HepG2 (cell line): ENCODE measurements around the gene KRT13. TPM values are rescaled to one million over a fixed set of nuclear protein-coding genes. Genes with fewer than 3 reads are reported as not detected.

ENCODE experiments used
- ATAC-seq: fragments of 200-7000 bp; cut with Tn5 transposase; 3 replicates; pipeline ENCODE4 v1.9.1; 2020; ENCODE audit warnings: mild to moderate bottlenecking, moderate library complexity
- BruUV-seq: library from RNA; stranded (reverse); fragments of 400-500 nt; replicated peaks from 2 replicates; lab custom pipeline; 2021; lab: Mats Ljungman, UMichigan
- CTCF ChIA-PET: fragments of 300-600 bp; formaldehyde crosslinking; extraction: SDS; loops from one replicate; lab custom pipeline; 2021; ENCODE audit warnings: low total read pairs, inconsistent platforms, low intra/inter-chr PET ratio; lab: Yijun Ruan, JAX
- POLR2A ChIA-PET: fragments of 350-600 bp; sonication (Branson Sonifier 250); formaldehyde crosslinking; loops from one replicate; lab custom pipeline; 2020; ENCODE audit warnings: antibody characterized with exemption, inconsistent platforms; lab: Yijun Ruan, JAX
- DNase-seq: peaks from one replicate; pipeline ENCODE4 v3.0.0-alpha.2; 2015; ENCODE audit warnings: low spot score
- FAIRE-seq: peaks from 3 replicates; lab custom pipeline; 2011; peaks lifted over from hg19 to GRCh38; lab: Jason Lieb, UNC
- H2AFZ ChIP-seq: one replicate; pipeline ENCODE4 v1.6.1; 2011; ENCODE audit warnings: low read length, inconsistent platforms
- H3K27ac ChIP-seq: fragments of 300-600 bp; 3 replicates; pipeline ENCODE4 v1.8.0; 2011; ENCODE audit warnings: mixed run types, mild to moderate bottlenecking, mixed read lengths, low read length, inconsistent platforms; ENCODE audit not compliant: insufficient read depth; ENCODE audit errors: extremely low read length
- H3K27me3 ChIP-seq, 2 experiments: fragments of 200-600 bp in 1 of 2; 2 replicates in 1 of 2; 3 replicates in 1 of 2; pipeline versions ENCODE4 v1.6.0 to v1.8.0; 2011; ENCODE audit warnings: low read length in 2 of 2, mild to moderate bottlenecking in 2 of 2, moderate library complexity in 2 of 2, inconsistent platforms in 1 of 2; ENCODE audit not compliant: insufficient read depth in 2 of 2, control insufficient read depth in 1 of 2
- H3K36me3 ChIP-seq, 2 experiments: fragments of 200-600 bp in 1 of 2; replicated peaks in 1 of 2; 2 replicates in 1 of 2; 3 replicates in 1 of 2; pipeline versions ENCODE4 v1.5.1 to v1.8.0; 2011; ENCODE audit warnings: low read length in 2 of 2, inconsistent platforms in 1 of 2; ENCODE audit not compliant: insufficient read depth in 2 of 2, control insufficient read depth in 1 of 2
- H3K4me1 ChIP-seq: 2 replicates; pipeline ENCODE4 v1.5.1; 2012; ENCODE audit warnings: low read length, inconsistent platforms; ENCODE audit not compliant: insufficient read depth
- H3K4me2 ChIP-seq: 2 replicates; pipeline ENCODE4 v1.6.0; 2011; ENCODE audit warnings: low read depth, low read length, inconsistent platforms
- H3K4me3 ChIP-seq, 3 experiments: fragments of 200-600 bp in 1 of 3; sonication (generic), shearing (Covaris generic) in 1 of 3; replicated peaks in 1 of 3; 2 replicates each; pipeline ENCODE4 v1.5.1; 2011 to 2016; ENCODE audit warnings: low read length in 3 of 3, inconsistent platforms in 2 of 3, low read depth in 2 of 3, mild to moderate bottlenecking in 2 of 3, control low read depth in 1 of 3, mixed read lengths in 1 of 3; ENCODE audit not compliant: insufficient read depth in 1 of 3
- H3K79me2 ChIP-seq: one replicate; pipeline ENCODE4 v1.6.1; 2011; ENCODE audit warnings: low read length, inconsistent platforms; ENCODE audit not compliant: insufficient read depth
- H3K9ac ChIP-seq: 2 replicates; pipeline ENCODE4 v1.6.0; 2011; ENCODE audit warnings: mild to moderate bottlenecking, low read depth, low read length, inconsistent platforms; ENCODE audit not compliant: insufficient read depth
- H3K9me3 ChIP-seq: 2 replicates; pipeline ENCODE4 v1.5.1; 2012; ENCODE audit warnings: mild to moderate bottlenecking, low read length
- H4K20me1 ChIP-seq: 2 replicates; pipeline ENCODE4 v1.6.0; 2011; ENCODE audit warnings: inconsistent platforms, mild to moderate bottlenecking, low read length, moderate library complexity; ENCODE audit not compliant: insufficient read depth
- CREB1 ChIP-seq, 2 experiments: fragments of 450-650 bp in 1 of 2; IDR thresholded peaks; 2 replicates each; pipeline ENCODE4 v1.6.1; 2016 to 2017; ENCODE audit warnings: control low read depth in 1 of 2, mild to moderate bottlenecking in 1 of 2, missing compliant biosample characterization in 1 of 2, missing genetic modification characterization in 1 of 2
- HNF4G ChIP-seq, 2 experiments: sonication (generic) in 1 of 2; formaldehyde crosslinking in 1 of 2; IDR thresholded peaks; 2 replicates each; pipeline versions ENCODE4 v1.4.0 to v1.6.1; 2011 to 2020; ENCODE audit warnings: borderline replicate concordance in 2 of 2, low read depth in 2 of 2, mild to moderate bottlenecking in 2 of 2, low read length in 1 of 2, missing genetic modification reagents in 1 of 2, moderate library complexity in 1 of 2
- NFKB2 ChIP-seq: sonication (generic); formaldehyde crosslinking; IDR thresholded peaks from 2 replicates; pipeline ENCODE4 v1.4.0; 2020; ENCODE audit warnings: missing genetic modification reagents, borderline replicate concordance
- NFYC ChIP-seq: IDR thresholded peaks from 2 replicates; pipeline ENCODE4 v1.6.1; 2016; ENCODE audit warnings: missing genetic modification reagents, missing compliant biosample characterization
- PATZ1 ChIP-seq: sonication (generic); formaldehyde crosslinking; IDR thresholded peaks from 2 replicates; pipeline ENCODE4 v1.4.0; 2020; ENCODE audit warnings: missing genetic modification reagents
- SNAI1 ChIP-seq: sonication (generic); formaldehyde crosslinking; IDR thresholded peaks from 2 replicates; pipeline ENCODE4 v1.5.0; 2020; ENCODE audit warnings: mild to moderate bottlenecking, missing genetic modification reagents, borderline replicate concordance
- TAF1 ChIP-seq: sonication (generic); formaldehyde crosslinking; IDR thresholded peaks from 2 replicates; pipeline ENCODE4 v1.4.0; 2020; ENCODE audit warnings: missing genetic modification reagents
- TOE1 ChIP-seq: sonication (generic); formaldehyde crosslinking; IDR thresholded peaks from 2 replicates; pipeline ENCODE4 v1.4.0; 2020; ENCODE audit warnings: mild to moderate bottlenecking, missing genetic modification reagents
- ZMAT3 ChIP-seq: sonication (generic); formaldehyde crosslinking; conservative IDR thresholded peaks from 2 replicates; pipeline ENCODE4 v1.7.0; 2021; ENCODE audit warnings: missing genetic modification reagents
- ZNF260 ChIP-seq: sonication (generic); formaldehyde crosslinking; IDR thresholded peaks from 2 replicates; pipeline ENCODE4 v1.4.0; 2020; ENCODE audit warnings: missing genetic modification reagents, low read depth, mild to moderate bottlenecking, borderline replicate concordance
- ZNF800 ChIP-seq: sonication (generic); formaldehyde crosslinking; IDR thresholded peaks from 2 replicates; pipeline ENCODE4 v1.4.0; 2020; ENCODE audit warnings: missing genetic modification reagents
- ZSCAN22 ChIP-seq: sonication (generic); formaldehyde crosslinking; IDR thresholded peaks from 2 replicates; pipeline ENCODE4 v1.4.0; 2020; ENCODE audit warnings: mild to moderate bottlenecking, missing genetic modification reagents
- WGBS: methylation state at CpG from one replicate; pipeline ENCODE4 v1.1.6; 2017; ENCODE audit warnings: low lambda C conversion rate; 5-methylcytosine and 5-hydroxymethylcytosine counted together
- in situ Hi-C: cut with HindIII; loops from 2 replicates; pipeline ENCODE4 v1.10.0; 2017; ENCODE audit warnings: low pct_unique_long_range_greater_than_20kb; ENCODE audit not compliant: extremely low pct_ligation_motif_present
- intact Hi-C: fragments of 100-400 bp; cut with micrococcal nuclease; formaldehyde crosslinking; loops from one replicate; pipeline ENCODE4 v1.10.0; 2022; ENCODE audit not compliant: unreplicated experiment
- polyA plus RNA-seq, 8 experiments: library from polyadenylated mRNA; depleted of rRNA in 3 of 8; stranded (reverse) in 7 of 8; unstranded in 1 of 8; fragments of >200 nt; fragmentation: Illumina TruSeq in 4 of 8; extraction: Trizol in 4 of 8; gene quantifications; 2 replicates each; pipeline versions ENCODE4 v1.2.1 to v1.2.3, GENCODE V29; 2011 to 2016; ENCODE audit warnings: low read depth in 4 of 8, missing spikeins in 1 of 8, mixed read lengths in 1 of 8; ENCODE audit not compliant: insufficient read depth in 1 of 8
- total RNA-seq, 5 experiments: library from RNA; depleted of rRNA; stranded (reverse); fragments of >200 nt; fragmentation: Illumina TruSeq; extraction: Trizol; gene quantifications; 2 replicates each; pipeline ENCODE4 v1.2.3, GENCODE V29; 2016; ENCODE audit warnings: low read depth in 1 of 5
- TF ChIP-seq, protein P1 (sequence below): sonication (generic); formaldehyde crosslinking; IDR thresholded peaks from 2 replicates; pipeline ENCODE4 v1.8.1; 2022; ENCODE audit warnings: mild to moderate bottlenecking, missing genetic modification reagents
- TF ChIP-seq, protein P2 (sequence below): sonication (generic); formaldehyde crosslinking; IDR thresholded peaks from 2 replicates; pipeline ENCODE4 v1.8.0; 2023; ENCODE audit warnings: mild to moderate bottlenecking, missing genetic modification reagents

KRT13 gene
- total and polyA plus RNA-seq, 2 of the 13 experiments (the other 11 are each of a cell fraction or from before 2014, with no cell fraction given), result not detected

DNA sequence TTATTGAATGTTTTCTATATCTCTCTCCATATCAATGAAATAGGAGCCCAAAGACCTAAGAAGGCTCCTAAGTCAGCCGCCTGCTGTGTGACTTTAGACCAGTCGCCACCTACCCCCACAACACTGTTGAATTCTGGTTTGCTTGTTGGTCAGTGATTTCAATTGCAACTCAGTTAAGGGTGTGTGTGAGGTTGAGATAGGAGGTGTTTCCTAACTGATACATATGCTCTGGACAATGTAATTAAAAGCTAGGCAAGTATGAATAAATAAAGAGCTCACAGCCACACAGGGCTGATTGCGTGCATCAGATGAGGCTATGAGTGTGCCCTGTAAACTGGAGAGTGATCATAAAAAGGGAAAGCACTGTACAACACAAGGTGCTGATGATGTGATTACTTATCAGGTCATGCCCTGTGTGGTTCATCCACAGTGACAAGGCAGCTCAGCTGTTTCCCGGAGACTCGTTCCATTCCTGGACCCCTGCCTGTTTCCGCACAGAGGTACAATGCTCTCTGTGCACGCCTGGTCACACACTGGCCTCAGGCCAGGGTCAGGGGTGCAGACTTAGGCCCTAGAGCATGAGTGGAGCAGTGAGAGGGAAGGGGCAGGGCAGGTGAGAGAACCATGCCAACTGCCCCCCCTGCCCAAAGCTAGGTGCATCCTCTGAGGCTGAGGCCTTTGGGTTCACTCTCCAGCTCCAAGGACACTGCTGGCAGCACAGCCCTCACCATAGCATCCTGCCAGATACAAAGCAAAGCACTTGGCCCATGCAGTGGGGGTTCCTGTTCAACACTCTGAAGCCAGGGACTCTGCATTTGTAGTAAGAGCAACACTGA, 21.2 kb downstream of the KRT13 start:
- TF ChIP-seq SNAI1, result no peak
- TF ChIP-seq ZMAT3 (CRISPR knock-in tag), result no peak
- TF ChIP-seq TOE1, result no peak
- TF ChIP-seq, protein P1, sequence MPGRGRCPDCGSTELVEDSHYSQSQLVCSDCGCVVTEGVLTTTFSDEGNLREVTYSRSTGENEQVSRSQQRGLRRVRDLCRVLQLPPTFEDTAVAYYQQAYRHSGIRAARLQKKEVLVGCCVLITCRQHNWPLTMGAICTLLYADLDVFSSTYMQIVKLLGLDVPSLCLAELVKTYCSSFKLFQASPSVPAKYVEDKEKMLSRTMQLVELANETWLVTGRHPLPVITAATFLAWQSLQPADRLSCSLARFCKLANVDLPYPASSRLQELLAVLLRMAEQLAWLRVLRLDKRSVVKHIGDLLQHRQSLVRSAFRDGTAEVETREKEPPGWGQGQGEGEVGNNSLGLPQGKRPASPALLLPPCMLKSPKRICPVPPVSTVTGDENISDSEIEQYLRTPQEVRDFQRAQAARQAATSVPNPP, result no peak
- no peak for TF ChIP-seq PATZ1
- TF ChIP-seq ZNF260 (CRISPR knock-in tag), result no peak
- TF ChIP-seq ZSCAN22 (CRISPR knock-in tag), result no peak
- no peak for TF ChIP-seq NFKB2
- no peak for TF ChIP-seq NFYC (CRISPR knock-in tag)
- no peak for TF ChIP-seq HNF4G (IDR thresholded peaks at IDR 0.05; ENCODE audit: borderline replicate concordance, low read depth, low read length)
- TF ChIP-seq HNF4G (CRISPR knock-in tag; IDR thresholded peaks at IDR 0.05; ENCODE audit: borderline replicate concordance, low read depth), result no peak
- TF ChIP-seq TAF1 (CRISPR knock-in tag), result no peak
- no peak for TF ChIP-seq ZNF800 (CRISPR knock-in tag)
- TF ChIP-seq, protein P2, sequence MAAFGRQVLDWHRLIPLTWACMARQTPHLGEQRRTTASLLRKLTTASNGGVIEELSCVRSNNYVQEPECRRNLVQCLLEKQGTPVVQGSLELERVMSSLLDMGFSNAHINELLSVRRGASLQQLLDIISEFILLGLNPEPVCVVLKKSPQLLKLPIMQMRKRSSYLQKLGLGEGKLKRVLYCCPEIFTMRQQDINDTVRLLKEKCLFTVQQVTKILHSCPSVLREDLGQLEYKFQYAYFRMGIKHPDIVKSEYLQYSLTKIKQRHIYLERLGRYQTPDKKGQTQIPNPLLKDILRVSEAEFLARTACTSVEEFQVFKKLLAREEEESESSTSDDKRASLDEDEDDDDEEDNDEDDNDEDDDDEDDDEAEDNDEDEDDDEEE (CRISPR knock-in tag), result no peak
- no peak for TF ChIP-seq CREB1 (IDR thresholded peaks at IDR 0.05)
- TF ChIP-seq CREB1 (CRISPR knock-in tag; IDR thresholded peaks at IDR 0.05), result no peak
- Histone ChIP-seq H3K9me3 (no peaks in the 10 kb centered on the region), H3K79me2 (no peaks in the 10 kb centered on the region), H3K4me3 (no peak overlapping the region), H2AFZ (no peak overlapping the region), H3K27ac (no peak overlapping the region), H3K4me1 (no peaks in the 10 kb centered on the region), H3K36me3 (no peaks in the 10 kb centered on the region), H3K27me3 (peaks cover 1 to 30% of the 10 kb centered on the region in 2 experiments; a peak in 4 of 5 replicates), H3K4me2 (no peak overlapping the region), H4K20me1 (no peaks in the 10 kb centered on the region), H3K9ac (no peak overlapping the region)
- no peak for ATAC-seq
- POLR2A ChIA-PET, result no interaction called here
- CTCF ChIA-PET, result no interaction called here
- BruUV-seq, result no TSS peak
- FAIRE-seq, result no peak
- in situ Hi-C loops, result no loop called here
- no peak for DNase-seq
- intact Hi-C loops, result no loop called here
- WGBS, result 42% methylated on average over 7 of the region's 7 CpGs
